ENCODE data around the gene CCNL1.
"Not testable (repeated sequence)": the region's sequence is repeated elsewhere in the genome, so short reads cannot be mapped to it uniquely, and the experiment has no call there.

CCNL1 gene

GRCh38 chr3:157167371-157168042, 7.6 kb upstream of the CCNL1 start:
- no peak for DNase-seq

DNA sequence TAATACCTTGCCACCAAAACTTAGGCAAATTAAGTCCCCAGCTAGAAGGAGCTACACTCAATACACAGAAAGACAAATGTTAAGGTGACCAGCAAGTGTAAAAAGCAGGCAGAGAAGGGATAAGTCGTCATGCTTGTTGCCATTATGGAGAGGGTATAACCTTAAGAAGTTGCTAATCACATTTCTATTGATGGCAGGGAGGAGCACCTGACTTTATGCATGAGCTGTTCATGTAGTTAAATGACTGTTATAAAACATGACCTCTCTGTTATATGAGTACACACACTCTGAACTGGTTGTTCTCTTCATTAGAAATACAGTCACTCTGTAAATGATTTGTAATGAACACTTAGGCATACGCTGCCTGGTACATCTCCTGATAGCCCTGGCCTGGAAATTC, 6.6 kb upstream of the CCNL1 start:
- no peak for DNase-seq

DNA sequence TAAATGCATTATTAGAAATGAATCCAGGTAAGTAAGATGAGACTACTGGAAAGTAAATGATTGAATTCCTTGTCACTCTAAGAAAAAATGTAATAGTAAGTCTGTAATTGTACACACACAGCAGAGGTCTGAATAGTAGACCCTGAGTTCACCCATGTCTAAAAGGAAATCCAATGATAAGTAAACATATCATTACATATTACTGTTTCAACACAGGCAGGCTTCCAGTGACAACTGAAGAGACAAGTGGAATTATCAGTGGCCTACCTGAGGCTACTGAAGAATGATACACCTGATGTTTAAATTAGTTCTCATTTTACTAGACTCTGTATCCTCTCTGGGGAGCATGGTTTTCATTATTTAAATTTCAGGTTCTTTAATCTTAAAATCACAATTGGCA, 6.2 kb upstream of the CCNL1 start:
- no peak for DNase-seq

DNA sequence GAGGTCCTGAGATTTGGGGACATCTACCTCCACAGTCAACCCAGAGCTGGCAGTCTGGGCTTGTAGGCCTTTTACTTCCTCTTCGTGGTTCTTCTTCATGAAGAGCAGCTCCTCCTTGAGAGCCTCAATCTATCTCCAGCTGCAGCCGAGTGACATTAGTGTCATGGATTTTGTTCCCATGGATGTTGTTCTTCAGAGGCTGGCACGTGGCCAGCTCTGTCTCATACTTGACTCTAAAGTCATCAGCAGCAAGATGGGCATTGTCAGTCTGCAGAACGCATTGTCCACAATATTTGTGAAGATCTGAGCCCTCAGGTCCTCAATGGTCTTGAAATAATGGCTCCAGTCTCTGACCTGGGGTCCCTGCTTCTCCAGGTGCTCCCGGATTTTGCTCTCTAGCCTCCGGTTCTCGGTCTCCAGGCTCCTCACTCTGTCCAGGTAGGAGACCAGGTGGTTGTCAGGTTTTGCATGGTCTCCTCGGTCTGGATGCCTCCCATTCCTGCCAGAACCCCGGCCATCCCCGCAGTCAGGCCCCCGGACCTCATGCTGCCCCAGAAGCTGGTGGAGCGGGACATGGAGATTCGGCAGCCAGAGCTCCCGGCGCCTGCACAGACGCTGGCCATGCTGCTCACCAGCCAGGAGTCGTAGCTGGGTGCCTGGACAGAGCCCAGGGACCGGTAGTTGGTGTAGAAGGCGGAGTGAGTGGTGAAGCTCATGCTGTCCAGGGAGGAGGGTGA, 3.4 kb upstream of the CCNL1 start:
- no peak for DNase-seq

DNA sequence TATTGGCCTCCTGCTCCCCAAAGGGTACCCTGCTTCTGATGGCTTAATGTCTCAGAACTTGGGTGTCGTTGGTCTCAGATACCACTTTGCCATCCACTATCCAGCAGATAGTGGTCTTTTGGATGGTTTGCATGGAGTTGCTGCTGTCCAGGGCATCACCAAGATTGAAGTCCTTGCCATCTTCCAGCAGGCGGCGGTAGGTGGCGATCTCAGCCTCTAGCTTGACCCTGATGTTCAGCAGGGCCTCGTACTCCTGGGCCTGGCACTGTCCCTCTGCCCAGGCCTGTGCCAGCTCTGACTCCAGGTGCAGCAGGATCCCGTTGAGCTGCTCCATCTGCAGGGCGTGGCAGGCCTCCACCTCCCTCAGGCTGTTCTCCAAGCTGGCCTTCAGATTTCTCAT, 2.7 kb upstream of the CCNL1 start:
- not testable (repeated sequence) for DNase-seq

- DNase-seq, result no peak
Observed at GRCh38 chr3:157160658-157161424, 894 bp upstream of the CCNL1 start.

GRCh38 chr3:157159037-157159761, 748 bp downstream of the CCNL1 start:
- peak; percentile 89 for DNase-seq

GRCh38 chr3:157157836-157158235, 2.1 kb downstream of the CCNL1 start:
- no peak for DNase-seq

- peak; percentile 62 for DNase-seq
Observed at GRCh38 chr3:157156837-157157635, 2.9 kb downstream of the CCNL1 start.

DNA sequence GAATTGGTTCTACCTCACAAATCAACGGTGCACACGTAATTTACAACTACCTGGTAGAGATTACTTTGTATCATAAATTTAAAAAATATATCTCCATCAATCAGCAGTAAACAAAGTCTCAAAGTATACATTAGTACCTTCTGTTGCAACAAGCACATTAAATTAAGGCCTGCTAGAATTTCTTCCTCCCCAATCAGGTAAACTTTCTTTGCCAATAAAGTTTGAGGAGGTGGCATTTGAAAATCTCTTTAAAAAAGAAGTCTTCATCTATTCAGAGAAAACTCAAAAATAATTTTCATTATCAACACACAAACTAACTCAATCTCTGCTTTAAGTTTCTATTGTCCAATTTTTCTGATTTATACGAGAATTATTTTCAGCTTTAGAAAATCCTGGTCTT, 4.4 kb downstream of the CCNL1 start:
- no peak for DNase-seq

GRCh38 chr3:157154563-157155330, 5.2 kb downstream of the CCNL1 start:
- no peak for DNase-seq

- no peak for DNase-seq
Observed at GRCh38 chr3:157152930-157153329, 7.0 kb downstream of the CCNL1 start.

- DNase-seq, result no peak
Observed at GRCh38 chr3:157152438-157152837, 7.5 kb downstream of the CCNL1 start.

DNA sequence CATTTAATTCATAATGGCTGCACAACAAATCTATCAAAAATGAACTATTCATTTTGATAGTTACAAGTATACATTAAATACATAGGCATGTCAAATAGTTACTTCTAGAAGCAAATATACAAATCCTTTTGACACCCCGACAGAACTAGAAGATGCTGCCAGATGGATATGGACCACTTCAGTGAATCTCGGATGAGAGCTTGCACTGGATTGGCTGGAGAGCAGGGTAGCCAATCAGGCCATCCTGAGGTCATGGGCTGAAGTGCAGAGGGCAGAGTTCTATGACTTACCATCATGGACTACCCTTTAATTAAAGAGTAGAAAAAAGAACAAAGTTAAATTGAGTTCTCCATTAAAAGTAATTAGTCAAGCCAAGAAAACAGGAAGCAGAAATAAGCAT, 8.3 kb downstream of the CCNL1 start:
- DNase-seq, result no peak

DNA sequence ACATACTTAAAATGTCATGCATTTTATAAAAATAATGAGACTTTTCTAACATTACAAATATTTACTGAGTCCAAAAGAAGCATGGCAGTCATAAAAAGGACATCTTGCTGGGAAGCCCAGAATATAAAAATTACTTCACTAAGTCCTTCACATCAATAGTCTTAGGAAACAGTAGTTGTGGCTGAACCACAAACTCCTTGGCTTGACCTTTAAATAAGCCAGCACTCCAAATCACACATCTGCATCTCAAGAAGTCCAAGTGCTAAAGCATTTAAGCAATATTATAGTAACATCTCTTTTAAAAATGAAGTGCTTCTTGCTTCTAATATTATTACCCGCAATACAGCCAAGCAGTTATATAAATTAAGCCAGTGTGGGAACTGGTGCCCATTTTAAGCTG, 8.8 kb downstream of the CCNL1 start:
- DNase-seq, result no peak

DNA sequence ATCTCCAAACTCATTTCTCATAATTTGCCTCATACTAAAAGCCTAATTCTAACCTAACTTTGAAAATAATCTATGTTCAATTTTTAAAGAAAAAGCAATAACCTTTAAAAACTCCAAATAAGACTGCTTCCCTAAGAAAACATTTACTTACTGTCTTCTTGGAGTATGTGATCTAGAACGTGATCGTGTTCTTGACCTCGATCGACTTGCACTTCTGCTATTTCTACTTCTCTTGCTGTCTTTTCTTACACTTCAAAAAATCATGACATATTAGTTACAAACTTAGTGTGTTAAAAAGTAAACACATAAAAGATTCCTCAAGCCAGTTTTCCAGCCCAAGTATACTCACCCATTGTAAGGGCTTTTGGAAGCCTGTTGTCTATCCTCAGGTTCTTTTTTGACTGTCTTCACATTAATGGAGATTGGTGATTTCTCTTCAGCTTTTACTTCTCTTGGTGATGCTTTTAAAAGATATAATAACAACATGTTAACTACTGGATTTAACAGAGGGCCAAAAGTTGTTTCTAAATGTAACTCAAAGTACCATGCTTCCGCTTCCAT, 10.7 kb downstream of the CCNL1 start:
- DNase-seq, result no peak

DNA sequence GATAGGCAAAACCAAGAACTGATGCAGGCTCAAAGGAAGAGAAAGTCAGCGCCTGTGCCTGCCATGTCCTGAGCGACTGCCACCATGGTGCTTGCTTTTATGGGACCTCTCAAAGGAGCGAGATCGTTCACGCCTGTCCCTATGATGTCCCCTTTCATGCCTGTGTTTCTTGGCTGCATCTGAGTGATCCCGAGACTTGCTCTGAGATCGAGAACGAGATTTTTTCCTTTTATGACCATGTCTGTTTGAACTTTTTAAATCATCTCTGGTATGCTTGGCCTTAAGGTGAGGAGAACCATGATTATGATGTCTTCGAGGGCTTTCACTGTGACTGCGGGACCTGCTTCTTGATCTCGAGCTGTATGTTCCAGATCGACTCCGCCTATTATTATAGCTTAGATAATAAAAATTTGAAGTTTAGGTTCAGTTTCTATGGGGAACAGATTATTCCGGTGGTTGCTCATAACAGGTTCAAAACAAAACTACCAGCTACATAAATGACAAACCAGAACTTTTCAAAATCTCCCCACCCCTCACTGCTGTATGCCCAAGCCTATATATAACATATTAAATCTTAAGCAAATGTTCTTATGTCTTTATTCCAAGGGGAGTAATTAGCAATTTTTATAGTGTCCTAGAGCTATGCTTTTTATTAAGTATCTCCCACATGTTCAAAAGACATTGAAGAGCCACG, 11.6 kb downstream of the CCNL1 start:
- no peak for DNase-seq

GRCh38 chr3:157147099-157147803, 12.7 kb downstream of the CCNL1 start:
- no peak for DNase-seq

DNA sequence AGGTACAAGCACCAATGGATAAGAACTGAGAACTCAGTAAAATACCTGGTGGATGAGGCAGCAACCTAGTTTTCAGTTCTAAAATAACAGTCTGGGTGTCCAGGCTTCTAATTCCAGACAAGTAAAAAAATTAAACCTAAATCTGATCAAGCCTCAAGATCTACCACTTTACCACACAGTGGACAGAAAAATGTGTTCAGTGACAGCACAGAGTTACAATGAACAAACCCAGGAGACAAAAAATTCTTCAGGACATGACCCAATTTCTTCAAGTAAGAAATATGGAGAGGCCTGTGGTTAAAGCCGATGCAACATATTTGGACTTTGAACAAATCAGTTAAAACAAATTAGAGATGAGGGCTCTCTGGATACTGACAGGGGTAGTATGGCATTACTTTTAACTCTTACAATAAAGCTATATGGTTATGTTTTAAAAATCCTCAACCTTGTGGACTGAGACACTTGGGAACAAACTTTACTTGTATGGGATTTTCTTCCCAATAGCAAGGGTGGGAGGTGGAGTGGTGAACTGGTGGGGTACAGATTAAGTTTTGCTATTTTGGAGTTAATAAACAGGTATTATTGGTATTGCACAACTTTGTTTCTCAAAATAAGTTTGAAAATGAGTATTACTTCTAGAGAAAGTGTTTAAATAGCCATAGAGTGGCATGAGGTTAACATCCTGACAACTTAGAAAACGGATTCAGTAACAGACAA, 14.2 kb downstream of the CCNL1 start:
- DNase-seq, result no peak
